ENCODE results near the gene OR2A42. TPM values are rescaled to one million over a fixed set of nuclear protein-coding genes. Genes with fewer than 3 reads are reported as not detected.
"Not testable (repeated sequence)": the region's sequence is repeated elsewhere in the genome, so short reads cannot be mapped to it uniquely, and the experiment has no call there.

Gene OR2A42
- total RNA-seq, 1 experiment from 2014 or later = not detected

DNA sequence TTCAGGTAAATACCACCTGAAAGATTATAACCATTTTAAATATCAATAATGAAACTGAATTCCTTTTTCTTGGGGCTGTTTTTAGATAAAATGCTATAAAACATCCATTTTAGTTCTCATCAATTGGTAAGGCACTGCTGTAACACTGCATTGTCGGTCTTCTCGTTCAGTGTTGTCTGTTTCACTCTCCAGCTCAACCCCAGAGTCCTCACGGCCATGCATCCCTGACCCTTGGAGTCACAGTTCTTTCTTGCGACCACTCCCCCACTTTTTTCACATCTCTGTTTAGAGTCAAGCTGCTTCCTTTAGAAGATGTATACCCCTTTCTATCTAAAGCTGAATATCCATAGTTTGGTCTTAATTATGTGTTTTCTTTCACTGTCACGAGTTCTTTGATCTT is 7.6 kb upstream of the OR2A42 start:
- H3K4me3 ChIP-seq (ENCODE audit: insufficient read depth, low read depth, low read length); DNase-seq; H3K36me3 ChIP-seq (replicated peaks; ENCODE audit: control insufficient read depth, insufficient read depth, low read length); H3K27me3 ChIP-seq (ENCODE audit: control insufficient read depth, insufficient read depth, low read length): not testable (repeated sequence)

- not testable (repeated sequence) for H3K27me3 ChIP-seq (ENCODE audit: control insufficient read depth, insufficient read depth, low read length); H3K4me3 ChIP-seq (ENCODE audit: insufficient read depth, low read depth, low read length); DNase-seq; H3K36me3 ChIP-seq (replicated peaks; ENCODE audit: control insufficient read depth, insufficient read depth, low read length)
Observed at GRCh38 chr7:144245372-144245771, 6.0 kb upstream of the OR2A42 start.

DNA sequence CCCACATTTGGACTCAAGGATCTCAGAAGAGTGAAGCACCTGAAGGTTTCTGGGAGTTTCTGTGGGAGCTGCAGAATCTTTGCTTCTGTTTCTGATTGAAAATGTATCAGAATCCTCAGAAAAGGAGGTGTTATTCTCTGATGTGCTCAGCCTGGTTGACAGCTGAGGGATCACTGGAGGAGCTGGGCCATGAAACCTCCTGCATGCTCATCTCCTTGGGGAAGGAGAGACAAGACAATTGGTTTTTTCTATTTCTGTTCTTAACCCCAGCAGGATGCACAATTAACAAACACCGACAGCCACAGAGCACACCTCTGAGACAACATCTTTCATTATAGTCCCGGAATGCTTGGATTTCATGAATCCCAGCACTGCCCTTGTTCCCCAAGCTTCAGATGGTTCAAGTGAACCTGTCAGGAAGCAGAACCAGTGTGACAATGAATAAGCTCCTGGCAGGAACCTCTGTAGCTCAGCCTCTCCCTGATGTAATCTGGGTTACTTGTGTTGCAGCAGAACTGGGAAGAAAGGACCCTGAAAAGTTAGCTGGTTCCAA is 799 bp downstream of the OR2A42 start:
- DNase-seq; H3K27me3 ChIP-seq (ENCODE audit: control insufficient read depth, insufficient read depth, low read length); H3K36me3 ChIP-seq (replicated peaks; ENCODE audit: control insufficient read depth, insufficient read depth, low read length); H3K4me3 ChIP-seq (ENCODE audit: insufficient read depth, low read depth, low read length): not testable (repeated sequence)

DNA sequence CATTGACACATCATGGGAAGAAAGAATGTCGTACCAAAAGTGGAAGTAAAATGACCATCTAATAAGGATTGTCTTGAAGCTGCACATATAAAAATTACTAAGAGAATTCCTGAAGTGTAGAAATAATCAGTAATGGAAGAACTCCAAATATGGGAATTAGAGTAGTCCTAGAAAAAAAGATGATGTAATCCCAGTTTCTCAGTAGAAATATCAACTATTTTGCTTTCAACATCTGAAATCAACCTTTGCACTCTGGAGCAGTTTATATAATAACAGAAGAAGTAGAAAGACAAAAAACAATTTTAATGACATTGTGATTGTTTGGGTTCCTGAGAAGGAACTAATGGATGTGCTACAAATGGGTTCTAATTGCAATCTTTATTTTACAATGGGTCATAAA is 6.4 kb downstream of the OR2A42 start:
- not testable (repeated sequence) for H3K36me3 ChIP-seq (replicated peaks; ENCODE audit: control insufficient read depth, insufficient read depth, low read length); H3K27me3 ChIP-seq (ENCODE audit: control insufficient read depth, insufficient read depth, low read length); H3K4me3 ChIP-seq (ENCODE audit: insufficient read depth, low read depth, low read length); DNase-seq

- H3K36me3 ChIP-seq (replicated peaks; ENCODE audit: control insufficient read depth, insufficient read depth, low read length); DNase-seq; H3K27me3 ChIP-seq (ENCODE audit: control insufficient read depth, insufficient read depth, low read length); H3K4me3 ChIP-seq (ENCODE audit: insufficient read depth, low read depth, low read length): not testable (repeated sequence)
Observed at GRCh38 chr7:144231027-144231426, 8.4 kb downstream of the OR2A42 start.

DNA sequence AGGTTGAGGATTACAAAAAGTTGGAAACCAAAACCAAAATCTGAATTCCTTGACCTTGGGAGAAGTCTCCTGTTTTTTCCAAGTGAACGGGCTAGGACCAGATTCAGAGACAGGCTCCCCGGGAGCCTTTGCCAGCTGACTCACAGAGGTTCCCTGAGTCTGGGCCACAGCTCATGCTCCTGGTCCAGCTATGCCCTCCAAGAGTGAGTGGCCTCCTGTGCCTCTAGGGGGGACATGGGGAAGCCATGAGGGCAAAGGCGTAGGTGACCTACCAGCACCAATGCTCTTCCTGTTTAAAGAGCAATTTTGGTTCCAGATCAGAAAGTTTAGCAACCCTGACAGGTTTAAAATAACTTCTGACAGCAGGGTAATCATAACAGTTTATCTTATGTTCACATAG is 10.6 kb downstream of the OR2A42 start:
- H3K4me3 ChIP-seq (ENCODE audit: insufficient read depth, low read depth, low read length); H3K27me3 ChIP-seq (ENCODE audit: control insufficient read depth, insufficient read depth, low read length); DNase-seq; H3K36me3 ChIP-seq (replicated peaks; ENCODE audit: control insufficient read depth, insufficient read depth, low read length): not testable (repeated sequence)

GRCh38 chr7:144226866-144227265 is 12.5 kb downstream of the OR2A42 start:
- H3K27me3 ChIP-seq (ENCODE audit: control insufficient read depth, insufficient read depth, low read length); H3K4me3 ChIP-seq (ENCODE audit: insufficient read depth, low read depth, low read length); DNase-seq; H3K36me3 ChIP-seq (replicated peaks; ENCODE audit: control insufficient read depth, insufficient read depth, low read length): not testable (repeated sequence)

- not testable (repeated sequence) for DNase-seq; H3K4me3 ChIP-seq (ENCODE audit: insufficient read depth, low read depth, low read length); H3K36me3 ChIP-seq (replicated peaks; ENCODE audit: control insufficient read depth, insufficient read depth, low read length); H3K27me3 ChIP-seq (ENCODE audit: control insufficient read depth, insufficient read depth, low read length)
Observed at GRCh38 chr7:144223675-144224074, 15.7 kb downstream of the OR2A42 start.

GRCh38 chr7:144220531-144220930 is 18.9 kb downstream of the OR2A42 start:
- not testable (repeated sequence) for DNase-seq; H3K4me3 ChIP-seq (ENCODE audit: insufficient read depth, low read depth, low read length)

GRCh38 chr7:144219149-144219548 is 20.3 kb downstream of the OR2A42 start:
- not testable (repeated sequence) for H3K4me3 ChIP-seq (ENCODE audit: insufficient read depth, low read depth, low read length); H3K27me3 ChIP-seq (ENCODE audit: control insufficient read depth, insufficient read depth, low read length); DNase-seq; H3K36me3 ChIP-seq (replicated peaks; ENCODE audit: control insufficient read depth, insufficient read depth, low read length)

More at GRCh38 chr7:144220531-144220930, 18.9 kb downstream of the OR2A42 start:
- not testable (repeated sequence) for H3K27me3 ChIP-seq (ENCODE audit: control insufficient read depth, insufficient read depth, low read length); H3K36me3 ChIP-seq (replicated peaks; ENCODE audit: control insufficient read depth, insufficient read depth, low read length)

DNA sequence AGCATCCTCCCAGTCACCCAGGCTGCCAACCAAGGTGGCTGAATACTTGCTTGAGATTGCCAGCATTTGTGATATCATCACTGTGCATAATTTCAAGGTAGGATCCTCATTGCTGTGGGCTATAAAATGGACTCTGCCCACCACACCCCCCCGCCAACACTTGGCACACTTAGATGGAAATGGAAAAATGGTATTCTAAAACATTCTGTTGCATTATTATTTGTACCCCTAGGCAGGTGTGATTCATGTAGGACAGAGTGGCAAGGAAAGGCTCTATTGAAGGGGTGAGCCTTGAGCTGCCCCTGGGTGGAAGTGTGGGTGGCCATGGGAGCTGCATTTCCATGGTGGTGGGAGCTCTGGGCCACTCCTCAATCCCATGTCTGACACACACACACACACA is 20.8 kb downstream of the OR2A42 start:
- not testable (repeated sequence) for H3K4me3 ChIP-seq (ENCODE audit: insufficient read depth, low read depth, low read length); DNase-seq; H3K36me3 ChIP-seq (replicated peaks; ENCODE audit: control insufficient read depth, insufficient read depth, low read length); H3K27me3 ChIP-seq (ENCODE audit: control insufficient read depth, insufficient read depth, low read length)

DNA sequence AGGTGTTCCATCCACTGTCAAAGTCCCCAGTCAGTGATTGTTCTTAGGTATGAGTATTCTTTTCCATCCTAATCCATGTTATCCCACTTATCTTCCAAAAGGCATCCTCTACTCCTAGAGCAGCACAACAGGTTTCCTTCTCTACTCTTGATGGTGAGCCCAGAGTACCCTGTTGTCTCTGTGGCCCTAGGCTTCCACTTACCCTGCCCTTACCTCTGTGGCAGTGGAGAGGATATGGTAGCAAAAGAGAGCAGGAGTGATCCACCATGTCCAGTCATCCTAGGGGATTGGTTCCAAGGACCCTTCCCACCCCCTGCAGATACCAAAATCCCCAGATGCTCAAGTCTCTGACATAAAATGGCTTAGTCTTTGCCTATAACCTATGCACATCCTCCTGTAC is 22.2 kb downstream of the OR2A42 start:
- not testable (repeated sequence) for DNase-seq; H3K4me3 ChIP-seq (ENCODE audit: insufficient read depth, low read depth, low read length)

DNA sequence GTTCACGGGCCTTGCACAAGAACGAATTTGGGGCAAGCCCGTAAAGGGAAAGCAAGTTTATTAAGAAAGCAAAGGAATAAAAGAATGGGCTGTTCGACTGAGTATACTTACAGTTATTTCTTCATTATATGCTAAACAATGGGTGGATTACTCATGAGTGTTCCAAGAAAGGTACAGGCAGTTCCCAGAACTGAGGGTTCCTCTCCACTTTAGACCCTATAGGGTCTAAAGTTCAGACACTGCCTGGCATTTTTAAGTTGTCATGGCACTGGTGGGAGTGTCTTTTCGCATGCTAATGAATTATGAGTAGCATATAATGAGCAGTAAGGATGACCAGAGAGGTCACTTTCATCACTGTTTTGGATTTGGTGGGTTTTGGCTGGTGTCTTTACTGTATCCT is 34.1 kb downstream of the OR2A42 start:
- not testable (repeated sequence) for DNase-seq; H3K27me3 ChIP-seq (ENCODE audit: control insufficient read depth, insufficient read depth, low read length); H3K4me3 ChIP-seq (ENCODE audit: insufficient read depth, low read depth, low read length); H3K36me3 ChIP-seq (replicated peaks; ENCODE audit: control insufficient read depth, insufficient read depth, low read length)

More for the DNA sequence above, 22.2 kb downstream of the OR2A42 start:
- H3K27me3 ChIP-seq (ENCODE audit: control insufficient read depth, insufficient read depth, low read length); H3K36me3 ChIP-seq (replicated peaks; ENCODE audit: control insufficient read depth, insufficient read depth, low read length): not testable (repeated sequence)

DNA sequence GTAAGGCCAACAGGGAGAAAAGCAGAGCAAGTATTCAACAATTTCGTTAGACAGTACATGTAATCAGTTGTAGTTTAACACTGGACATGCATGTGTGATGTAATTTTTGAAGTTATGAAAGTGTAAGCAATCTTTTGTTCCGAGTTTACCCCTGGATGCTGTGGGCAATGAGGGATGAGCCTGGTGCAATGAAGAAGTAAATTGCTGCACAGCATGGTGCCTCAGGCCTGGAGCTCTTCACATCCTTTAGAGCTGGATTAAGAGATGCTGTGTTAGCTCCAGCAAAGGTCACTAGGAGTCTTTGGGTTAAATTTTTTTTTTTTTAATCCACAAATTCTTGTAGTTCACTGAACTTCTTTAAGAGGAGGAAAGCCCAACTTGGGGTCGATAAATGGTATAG is 36.3 kb downstream of the OR2A42 start:
- H3K4me3 ChIP-seq (ENCODE audit: insufficient read depth, low read depth, low read length); H3K27me3 ChIP-seq (ENCODE audit: control insufficient read depth, insufficient read depth, low read length); H3K36me3 ChIP-seq (replicated peaks; ENCODE audit: control insufficient read depth, insufficient read depth, low read length); DNase-seq: not testable (repeated sequence)

DNA sequence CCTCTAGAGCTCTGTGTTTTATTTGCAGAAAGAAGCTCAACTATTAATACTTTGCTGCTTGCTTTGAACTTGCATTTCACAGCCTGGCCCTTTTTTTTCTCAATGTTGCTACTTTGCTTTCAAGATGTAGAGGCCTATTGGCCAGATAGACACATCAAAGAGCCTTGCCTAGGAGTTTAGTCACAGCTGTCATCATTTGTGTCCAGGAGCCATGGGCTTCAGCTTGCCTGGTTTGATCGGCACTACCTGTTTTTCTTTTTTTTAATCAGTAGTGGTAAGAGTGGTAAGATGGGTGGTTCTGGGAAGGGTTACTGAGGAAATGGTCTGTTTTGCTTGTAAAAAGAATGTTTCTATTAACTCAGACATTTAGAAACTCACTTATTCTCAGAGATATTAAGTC is 37.4 kb downstream of the OR2A42 start:
- not testable (repeated sequence) for H3K4me3 ChIP-seq (ENCODE audit: insufficient read depth, low read depth, low read length); H3K36me3 ChIP-seq (replicated peaks; ENCODE audit: control insufficient read depth, insufficient read depth, low read length); H3K27me3 ChIP-seq (ENCODE audit: control insufficient read depth, insufficient read depth, low read length); DNase-seq

DNA sequence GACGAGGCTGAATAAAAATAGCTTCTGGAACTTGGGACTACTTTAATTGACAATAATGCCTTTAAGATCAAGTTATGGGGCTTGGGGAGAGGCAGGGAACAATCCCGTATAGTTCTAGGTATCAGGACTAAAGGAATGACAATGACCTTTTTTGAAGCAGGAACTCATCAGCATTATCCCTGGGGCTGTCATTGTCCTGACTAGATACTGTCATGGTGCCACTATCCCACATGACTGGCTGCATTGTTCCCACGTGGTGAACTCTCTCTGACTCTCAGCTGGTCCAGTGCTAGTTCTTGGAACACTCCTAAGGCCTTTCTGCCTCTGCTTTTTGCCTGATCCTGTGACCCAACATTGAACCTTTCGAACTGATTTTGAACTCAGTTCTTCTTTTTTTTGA is 40.5 kb downstream of the OR2A42 start:
- H3K27me3 ChIP-seq (ENCODE audit: control insufficient read depth, insufficient read depth, low read length); H3K36me3 ChIP-seq (replicated peaks; ENCODE audit: control insufficient read depth, insufficient read depth, low read length); H3K4me3 ChIP-seq (ENCODE audit: insufficient read depth, low read depth, low read length); DNase-seq: not testable (repeated sequence)

All from H7 (cell line).